ENCODE results near the gene LRRC56. TPM values are rescaled to one million over a fixed set of nuclear protein-coding genes. Genes with fewer than 3 reads are reported as not detected.

LRRC56 gene
- total and polyA plus RNA-seq, 2 experiments from 2014 or later, result 0.73 to 0.87 TPM

DNA sequence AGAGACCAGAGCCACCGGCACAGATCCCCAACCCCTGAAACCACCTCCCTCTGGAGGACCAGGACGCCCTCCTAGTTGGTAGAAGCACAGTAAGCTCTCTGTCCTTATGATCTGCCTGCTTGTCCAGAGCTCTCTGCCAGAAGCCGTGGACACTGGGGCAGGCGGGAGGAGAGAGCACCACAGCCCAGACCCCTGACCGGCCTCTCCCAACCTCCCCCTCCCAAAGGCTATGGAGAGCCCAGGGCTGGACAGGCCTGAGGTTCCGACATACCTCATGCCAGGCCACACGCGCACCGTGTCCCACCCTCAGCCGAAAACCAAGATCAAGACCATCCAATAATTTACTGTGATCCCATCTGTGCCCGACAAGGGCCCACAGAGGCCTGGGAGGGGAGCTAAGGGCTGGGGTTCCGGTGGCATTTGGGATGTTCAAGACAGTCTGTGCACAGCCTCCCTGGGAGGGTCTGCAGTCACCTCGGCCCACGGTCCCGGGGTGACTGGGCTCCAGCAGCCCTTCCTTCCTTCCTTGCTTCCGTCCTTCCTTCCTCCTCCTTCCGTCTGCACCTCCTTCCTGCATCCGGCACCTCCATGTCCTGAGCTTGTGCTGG is 5.3 kb upstream of the LRRC56 start:
- Histone ChIP-seq H3F3A (replicated peaks; ENCODE audit: low read depth) (peaks cover 10% of the 10 kb centered on the region), H3K27ac (ENCODE audit: low read depth) (no peak overlapping the region), H3K79me2 (replicated peaks; ENCODE audit: insufficient read depth) (no peaks in the 10 kb centered on the region; the same call in 1 of the 2 replicates), H4K20me1 (replicated peaks; ENCODE audit: insufficient read depth) (0 out of 2 replicates have a peak, but pooled peaks cover 2% of the 10 kb centered on the region), H3K27me3 (ENCODE audit: insufficient read depth) (peaks cover 9% of the 10 kb centered on the region; the same call in 1 of the 2 replicates), H3K4me1 (ENCODE audit: insufficient read depth) (no peaks in the 10 kb centered on the region), H3K9me2 (ENCODE audit: insufficient read depth) (no peaks in the 10 kb centered on the region), H3K4me2 (no peak overlapping the region), H2AFZ (no peak overlapping the region), H3K4me3 (no peak overlapping the region), H3K36me3 (ENCODE audit: insufficient read depth) (no peaks in the 10 kb centered on the region)
- peaks cover 3% of the 10 kb centered on the region; the same call in 2 of the 3 replicates for H3K4me1 Mint-ChIP-seq
- peaks cover 10% of the 10 kb centered on the region; the same call in 2 of the 3 replicates for H3K36me3 Mint-ChIP-seq (ENCODE audit: low read depth)
- H3K4me3 Mint-ChIP-seq, result no peak overlapping the region
- DNase-seq (ENCODE audit: low spot score) (no peak), ATAC-seq (no peak)
- peaks cover 2% of the 10 kb centered on the region; the same call in 2 of the 3 replicates for H3K9me3 Mint-ChIP-seq
- TF ChIP-seq EZH2 (IDR thresholded peaks at IDR 0.05; ENCODE audit: low read depth, unreplicated experiment) (no peak), EZH2phosphoT487 (IDR thresholded peaks at IDR 0.05; ENCODE audit: unreplicated experiment) (no peak), CREB1 (CRISPR knock-in tag; IDR thresholded peaks at IDR 0.05; ENCODE audit: low read depth) (no peak), ZNF331 (CRISPR knock-in tag; IDR thresholded peaks at IDR 0.05; ENCODE audit: low read depth) (no peak), JUNB (IDR thresholded peaks at IDR 0.05; ENCODE audit: unreplicated experiment) (no peak), NANOG (IDR thresholded peaks at IDR 0.05; ENCODE audit: borderline replicate concordance) (no peak), POLR2AphosphoS5 (IDR thresholded peaks at IDR 0.05; ENCODE audit: low read depth) (no peak), ZNF114 (CRISPR knock-in tag; IDR thresholded peaks at IDR 0.05) (no peak)
- TF ChIP-seq, protein P1, sequence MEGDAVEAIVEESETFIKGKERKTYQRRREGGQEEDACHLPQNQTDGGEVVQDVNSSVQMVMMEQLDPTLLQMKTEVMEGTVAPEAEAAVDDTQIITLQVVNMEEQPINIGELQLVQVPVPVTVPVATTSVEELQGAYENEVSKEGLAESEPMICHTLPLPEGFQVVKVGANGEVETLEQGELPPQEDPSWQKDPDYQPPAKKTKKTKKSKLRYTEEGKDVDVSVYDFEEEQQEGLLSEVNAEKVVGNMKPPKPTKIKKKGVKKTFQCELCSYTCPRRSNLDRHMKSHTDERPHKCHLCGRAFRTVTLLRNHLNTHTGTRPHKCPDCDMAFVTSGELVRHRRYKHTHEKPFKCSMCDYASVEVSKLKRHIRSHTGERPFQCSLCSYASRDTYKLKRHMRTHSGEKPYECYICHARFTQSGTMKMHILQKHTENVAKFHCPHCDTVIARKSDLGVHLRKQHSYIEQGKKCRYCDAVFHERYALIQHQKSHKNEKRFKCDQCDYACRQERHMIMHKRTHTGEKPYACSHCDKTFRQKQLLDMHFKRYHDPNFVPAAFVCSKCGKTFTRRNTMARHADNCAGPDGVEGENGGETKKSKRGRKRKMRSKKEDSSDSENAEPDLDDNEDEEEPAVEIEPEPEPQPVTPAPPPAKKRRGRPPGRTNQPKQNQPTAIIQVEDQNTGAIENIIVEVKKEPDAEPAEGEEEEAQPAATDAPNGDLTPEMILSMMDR (conservative IDR thresholded peaks at IDR 0.05; ENCODE audit: low read depth in 2 of 2), result no peak
- TF ChIP-seq, protein P2, sequence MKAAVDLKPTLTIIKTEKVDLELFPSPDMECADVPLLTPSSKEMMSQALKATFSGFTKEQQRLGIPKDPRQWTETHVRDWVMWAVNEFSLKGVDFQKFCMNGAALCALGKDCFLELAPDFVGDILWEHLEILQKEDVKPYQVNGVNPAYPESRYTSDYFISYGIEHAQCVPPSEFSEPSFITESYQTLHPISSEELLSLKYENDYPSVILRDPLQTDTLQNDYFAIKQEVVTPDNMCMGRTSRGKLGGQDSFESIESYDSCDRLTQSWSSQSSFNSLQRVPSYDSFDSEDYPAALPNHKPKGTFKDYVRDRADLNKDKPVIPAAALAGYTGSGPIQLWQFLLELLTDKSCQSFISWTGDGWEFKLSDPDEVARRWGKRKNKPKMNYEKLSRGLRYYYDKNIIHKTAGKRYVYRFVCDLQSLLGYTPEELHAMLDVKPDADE (IDR thresholded peaks at IDR 0.05), result no peak
- H3K27ac Mint-ChIP-seq, result no peak overlapping the region
- H3K27me3 Mint-ChIP-seq (ENCODE audit: insufficient read depth, low read depth, poor library complexity), result peaks cover 8% of the 10 kb centered on the region

DNA sequence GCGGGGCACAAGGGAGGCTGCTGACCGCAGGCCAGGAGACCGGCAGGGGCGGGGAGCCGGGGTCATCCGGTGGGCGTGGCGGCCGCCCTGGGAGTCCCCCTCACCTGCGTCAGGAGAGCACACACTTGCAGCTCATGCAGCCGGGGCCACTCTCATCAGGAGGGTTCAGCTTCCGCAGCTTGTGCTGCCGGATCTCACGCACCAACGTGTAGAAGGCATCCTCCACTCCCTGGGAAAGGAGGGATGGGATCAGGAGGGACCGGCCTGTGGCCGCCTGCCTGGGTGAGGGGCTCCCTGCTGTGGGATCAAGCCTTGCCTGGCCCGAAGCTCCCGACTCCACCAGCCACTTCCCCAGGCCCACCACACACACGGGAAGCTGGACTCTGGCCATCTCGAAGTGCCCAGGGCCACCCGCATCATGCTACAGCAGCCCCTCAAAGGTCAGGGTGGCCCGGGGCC is 4.8 kb upstream of the LRRC56 start:
- peaks cover 2% of the 10 kb centered on the region; the same call in 2 of the 3 replicates for H3K9me3 Mint-ChIP-seq
- no peak overlapping the region for H3K4me3 Mint-ChIP-seq
- ATAC-seq (no peak), DNase-seq (ENCODE audit: low spot score) (no peak)
- peaks cover 11% of the 10 kb centered on the region for H3F3A ChIP-seq (replicated peaks; ENCODE audit: low read depth)
- H3K9me2 ChIP-seq (ENCODE audit: insufficient read depth), result no peaks in the 10 kb centered on the region
- TF ChIP-seq, protein P3, sequence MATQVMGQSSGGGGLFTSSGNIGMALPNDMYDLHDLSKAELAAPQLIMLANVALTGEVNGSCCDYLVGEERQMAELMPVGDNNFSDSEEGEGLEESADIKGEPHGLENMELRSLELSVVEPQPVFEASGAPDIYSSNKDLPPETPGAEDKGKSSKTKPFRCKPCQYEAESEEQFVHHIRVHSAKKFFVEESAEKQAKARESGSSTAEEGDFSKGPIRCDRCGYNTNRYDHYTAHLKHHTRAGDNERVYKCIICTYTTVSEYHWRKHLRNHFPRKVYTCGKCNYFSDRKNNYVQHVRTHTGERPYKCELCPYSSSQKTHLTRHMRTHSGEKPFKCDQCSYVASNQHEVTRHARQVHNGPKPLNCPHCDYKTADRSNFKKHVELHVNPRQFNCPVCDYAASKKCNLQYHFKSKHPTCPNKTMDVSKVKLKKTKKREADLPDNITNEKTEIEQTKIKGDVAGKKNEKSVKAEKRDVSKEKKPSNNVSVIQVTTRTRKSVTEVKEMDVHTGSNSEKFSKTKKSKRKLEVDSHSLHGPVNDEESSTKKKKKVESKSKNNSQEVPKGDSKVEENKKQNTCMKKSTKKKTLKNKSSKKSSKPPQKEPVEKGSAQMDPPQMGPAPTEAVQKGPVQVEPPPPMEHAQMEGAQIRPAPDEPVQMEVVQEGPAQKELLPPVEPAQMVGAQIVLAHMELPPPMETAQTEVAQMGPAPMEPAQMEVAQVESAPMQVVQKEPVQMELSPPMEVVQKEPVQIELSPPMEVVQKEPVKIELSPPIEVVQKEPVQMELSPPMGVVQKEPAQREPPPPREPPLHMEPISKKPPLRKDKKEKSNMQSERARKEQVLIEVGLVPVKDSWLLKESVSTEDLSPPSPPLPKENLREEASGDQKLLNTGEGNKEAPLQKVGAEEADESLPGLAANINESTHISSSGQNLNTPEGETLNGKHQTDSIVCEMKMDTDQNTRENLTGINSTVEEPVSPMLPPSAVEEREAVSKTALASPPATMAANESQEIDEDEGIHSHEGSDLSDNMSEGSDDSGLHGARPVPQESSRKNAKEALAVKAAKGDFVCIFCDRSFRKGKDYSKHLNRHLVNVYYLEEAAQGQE (IDR thresholded peaks at IDR 0.05; ENCODE audit: unreplicated experiment), result no peak
- TF ChIP-seq JUNB (IDR thresholded peaks at IDR 0.05; ENCODE audit: unreplicated experiment) (no peak), ZNF331 (CRISPR knock-in tag; IDR thresholded peaks at IDR 0.05; ENCODE audit: low read depth) (no peak), POLR2AphosphoS5 (IDR thresholded peaks at IDR 0.05; ENCODE audit: low read depth) (no peak), CREB1 (CRISPR knock-in tag; IDR thresholded peaks at IDR 0.05; ENCODE audit: low read depth) (no peak)
- no peaks in the 10 kb centered on the region for H3K4me1 ChIP-seq (ENCODE audit: insufficient read depth)
- H3K36me3 Mint-ChIP-seq (ENCODE audit: low read depth), result peaks cover 10% of the 10 kb centered on the region; the same call in 2 of the 3 replicates
- H3K79me2 ChIP-seq (replicated peaks; ENCODE audit: insufficient read depth), result no peaks in the 10 kb centered on the region; the same call in 1 of the 2 replicates
- no peak overlapping the region for H3K27ac Mint-ChIP-seq
- peaks cover 13% of the 10 kb centered on the region; the same call in 1 of the 2 replicates for H3K27me3 ChIP-seq (ENCODE audit: insufficient read depth)
- H4K20me1 ChIP-seq (replicated peaks; ENCODE audit: insufficient read depth), result 0 out of 2 replicates have a peak, but pooled peaks cover 2% of the 10 kb centered on the region
- H3K27ac ChIP-seq (ENCODE audit: low read depth), result no peak overlapping the region
- no peak overlapping the region for H3K4me2 ChIP-seq
- H3K4me3 ChIP-seq, result no peak overlapping the region
- H3K4me1 Mint-ChIP-seq, result peaks cover 3% of the 10 kb centered on the region; the same call in 2 of the 3 replicates
- H3K36me3 ChIP-seq (ENCODE audit: insufficient read depth), result no peaks in the 10 kb centered on the region
- peaks cover 13% of the 10 kb centered on the region for H3K27me3 Mint-ChIP-seq (ENCODE audit: insufficient read depth, low read depth, poor library complexity)
- no peak overlapping the region for H2AFZ ChIP-seq

Measured in GM23338 (cell line).